Smooth muscle cell (in vitro differentiated cells): ENCODE measurements around the gene B3GNT8. TPM values are rescaled to one million over a fixed set of nuclear protein-coding genes. Genes with fewer than 3 reads are reported as not detected.
"Not testable (repeated sequence)": the region's sequence is repeated elsewhere in the genome, so short reads cannot be mapped to it uniquely, and the experiment has no call there.

ENCODE experiments used
- DNase-seq: peaks from one replicate; lab custom pipeline; 2025; ENCODE audit not compliant: unreplicated experiment; lab: John Stamatoyannopoulos, UW
- H2AFZ ChIP-seq: fragments of 200-600 bp; sonication (generic); 2 replicates; pipeline ENCODE4 v1.6.0; 2016; ENCODE audit warnings: antibody characterized with exemption, low read depth, mild to moderate bottlenecking
- H3F3A ChIP-seq: fragments of 200-600 bp; sonication (generic); 2 replicates; pipeline ENCODE4 v1.6.0; 2017; ENCODE audit warnings: antibody characterized with exemption, low read depth
- H3K27ac ChIP-seq: fragments of 200-600 bp; sonication (generic); 2 replicates; pipeline ENCODE4 v1.5.1; 2016; ENCODE audit warnings: low read depth, mild to moderate bottlenecking
- H3K27me3 ChIP-seq: fragments of 200-600 bp; sonication (generic); 2 replicates; pipeline ENCODE4 v1.6.1; 2016; ENCODE audit warnings: low read depth, mild to moderate bottlenecking
- H3K36me3 ChIP-seq: fragments of 200-600 bp; sonication (generic); 2 replicates; pipeline ENCODE4 v1.5.1; 2016; ENCODE audit warnings: low read depth
- H3K4me1 ChIP-seq: fragments of 200-600 bp; sonication (generic); 2 replicates; pipeline ENCODE4 v1.5.1; 2016; ENCODE audit warnings: low read depth
- H3K4me2 ChIP-seq: fragments of 200-600 bp; sonication (generic); 2 replicates; pipeline ENCODE4 v1.6.0; 2016; ENCODE audit warnings: mild to moderate bottlenecking
- H3K4me3 ChIP-seq: fragments of 200-600 bp; sonication (generic); 2 replicates; pipeline ENCODE4 v1.5.1; 2016; ENCODE audit warnings: mild to moderate bottlenecking
- H3K79me2 ChIP-seq: fragments of 200-600 bp; sonication (generic); 2 replicates; pipeline ENCODE4 v1.6.0; 2016; ENCODE audit warnings: low read depth, mild to moderate bottlenecking
- H3K9ac ChIP-seq: fragments of 200-600 bp; sonication (generic); 2 replicates; pipeline ENCODE4 v1.6.0; 2016; ENCODE audit warnings: low read depth
- H3K9me3 ChIP-seq: fragments of 200-600 bp; sonication (generic); replicated peaks from 2 replicates; pipeline ENCODE4 v1.5.1; 2016; ENCODE audit warnings: low read depth
- H4K20me1 ChIP-seq: fragments of 200-600 bp; sonication (generic); 2 replicates; pipeline ENCODE4 v1.6.0; 2016; ENCODE audit warnings: low read depth
- WGBS: methylation state at CpG from one replicate; pipeline ENCODE4 v1.1.7; 2016; ENCODE audit warnings: low lambda C conversion rate; 5-methylcytosine and 5-hydroxymethylcytosine counted together
- polyA plus RNA-seq: library from polyadenylated mRNA; unstranded; fragments of >200 nt; fragmentation: Nextera tagmentation; extraction: Ambion mirVana; gene quantifications from 2 replicates; pipeline ENCODE4 v1.2.1, GENCODE V29; 2016
- total RNA-seq: library from RNA; depleted of rRNA; stranded (reverse); fragments of >200 nt; gene quantifications from 2 replicates; pipeline ENCODE4 v1.2.3, GENCODE V29; 2014
- TF ChIP-seq, protein P1 (sequence below): fragments of 200-600 bp; sonication (generic); IDR thresholded peaks from 2 replicates; pipeline ENCODE4 v1.5.1; 2017; ENCODE audit warnings: borderline replicate concordance, mild to moderate bottlenecking, antibody characterized with exemption; ENCODE audit not compliant: insufficient read depth, poor library complexity, severe bottlenecking

The B3GNT8 gene
- total and polyA plus RNA-seq, 2 experiments from 2014 or later = 0.85 to 1.7 TPM

DNA sequence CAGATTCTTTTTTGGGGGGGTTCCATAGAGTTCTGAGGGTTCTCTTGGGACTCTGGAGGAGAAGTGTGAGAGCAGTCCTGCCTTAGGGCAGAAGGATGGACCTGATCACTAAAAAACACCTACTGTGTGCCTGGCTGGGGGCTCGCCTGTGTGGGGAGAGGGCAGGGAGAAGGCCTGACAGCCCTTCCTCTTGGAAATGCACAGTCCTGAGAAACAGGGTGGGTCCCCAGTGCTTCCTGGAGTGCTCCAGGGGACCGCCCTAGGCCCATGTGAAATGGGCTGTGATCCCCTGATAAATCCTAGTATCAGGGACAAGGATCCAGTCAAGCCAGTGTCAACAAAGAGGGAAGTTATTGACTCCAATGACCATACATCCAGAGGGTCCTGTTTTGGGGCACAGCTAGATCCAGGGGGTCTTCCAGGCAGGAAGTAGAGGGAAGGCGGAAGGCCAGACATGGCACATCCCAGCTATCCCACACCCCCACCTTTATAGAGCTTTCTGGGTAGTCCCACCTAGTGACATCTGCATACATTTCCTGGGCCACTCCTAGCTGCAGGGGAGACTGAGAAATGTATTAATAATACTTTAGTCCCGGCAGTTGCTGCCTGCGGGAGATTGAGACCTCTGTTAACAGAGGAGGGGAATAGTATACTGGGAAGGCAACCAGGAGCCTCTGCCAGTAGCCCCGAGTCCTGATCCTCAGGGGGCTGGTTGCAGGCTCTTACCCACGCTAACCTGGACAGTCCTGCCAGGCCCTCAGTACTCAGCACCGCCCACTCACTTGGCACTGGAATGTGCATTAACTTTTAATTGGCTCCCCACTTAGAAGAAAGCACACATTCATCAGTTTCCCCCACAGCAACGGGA lies 15.8 kb downstream of the B3GNT8 start:
- H3K79me2 ChIP-seq = no peaks in the 10 kb centered on the region
- no peak overlapping the region for H3K27ac ChIP-seq
- no peak overlapping the region for H3K4me3 ChIP-seq
- H3K27me3 ChIP-seq = no peaks in the 10 kb centered on the region
- H3K36me3 ChIP-seq = no peaks in the 10 kb centered on the region
- H2AFZ ChIP-seq = no peak overlapping the region
- H3K9ac ChIP-seq = no peak overlapping the region
- no peaks in the 10 kb centered on the region for H3K4me1 ChIP-seq
- H4K20me1 ChIP-seq = peaks cover 16% of the 10 kb centered on the region
- H3K4me2 ChIP-seq = no peak overlapping the region
- H3F3A ChIP-seq = no peaks in the 10 kb centered on the region
- 88% methylated on average over 9 of the region's 9 CpGs for WGBS
- TF ChIP-seq, protein P1, sequence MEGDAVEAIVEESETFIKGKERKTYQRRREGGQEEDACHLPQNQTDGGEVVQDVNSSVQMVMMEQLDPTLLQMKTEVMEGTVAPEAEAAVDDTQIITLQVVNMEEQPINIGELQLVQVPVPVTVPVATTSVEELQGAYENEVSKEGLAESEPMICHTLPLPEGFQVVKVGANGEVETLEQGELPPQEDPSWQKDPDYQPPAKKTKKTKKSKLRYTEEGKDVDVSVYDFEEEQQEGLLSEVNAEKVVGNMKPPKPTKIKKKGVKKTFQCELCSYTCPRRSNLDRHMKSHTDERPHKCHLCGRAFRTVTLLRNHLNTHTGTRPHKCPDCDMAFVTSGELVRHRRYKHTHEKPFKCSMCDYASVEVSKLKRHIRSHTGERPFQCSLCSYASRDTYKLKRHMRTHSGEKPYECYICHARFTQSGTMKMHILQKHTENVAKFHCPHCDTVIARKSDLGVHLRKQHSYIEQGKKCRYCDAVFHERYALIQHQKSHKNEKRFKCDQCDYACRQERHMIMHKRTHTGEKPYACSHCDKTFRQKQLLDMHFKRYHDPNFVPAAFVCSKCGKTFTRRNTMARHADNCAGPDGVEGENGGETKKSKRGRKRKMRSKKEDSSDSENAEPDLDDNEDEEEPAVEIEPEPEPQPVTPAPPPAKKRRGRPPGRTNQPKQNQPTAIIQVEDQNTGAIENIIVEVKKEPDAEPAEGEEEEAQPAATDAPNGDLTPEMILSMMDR = no peak
- no peaks in the 10 kb centered on the region for H3K9me3 ChIP-seq
- DNase-seq = no peak

DNA sequence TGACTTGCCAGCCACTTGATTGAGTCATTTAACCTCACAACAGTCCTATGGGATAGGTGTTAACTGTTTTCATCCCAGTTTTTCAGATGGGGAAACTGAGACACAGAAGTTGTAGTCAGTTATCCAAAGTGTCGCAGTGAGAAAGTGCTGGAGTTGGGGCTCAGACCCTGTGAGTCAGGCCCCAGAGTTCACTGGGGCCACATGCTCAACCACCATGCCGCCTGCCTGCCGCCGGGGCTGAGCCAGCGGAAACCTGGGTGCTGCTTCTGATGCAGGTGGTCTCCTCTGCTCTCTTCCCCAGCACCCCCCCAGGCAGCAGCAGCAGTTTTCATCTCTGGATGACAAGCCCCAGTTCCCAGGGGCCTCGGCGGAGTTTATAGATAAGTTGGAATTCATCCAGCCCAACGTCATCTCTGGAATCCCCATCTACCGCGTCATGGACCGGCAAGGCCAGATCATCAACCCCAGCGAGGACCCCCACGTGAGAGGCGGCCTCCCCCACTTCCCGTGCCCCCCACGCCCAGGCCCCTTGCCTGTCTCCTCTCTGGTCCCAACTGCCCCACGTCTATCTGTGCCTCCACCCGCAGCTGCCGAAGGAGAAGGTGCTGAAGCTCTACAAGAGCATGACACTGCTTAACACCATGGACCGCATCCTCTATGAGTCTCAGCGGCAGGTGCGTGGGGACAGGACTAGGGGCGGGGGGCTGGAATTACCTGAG lies 16.7 kb downstream of the B3GNT8 start:
- no peak for DNase-seq
- H3K27ac ChIP-seq = no peak overlapping the region
- no peak overlapping the region for H3K9ac ChIP-seq
- no peaks in the 10 kb centered on the region for H3K27me3 ChIP-seq
- H4K20me1 ChIP-seq = peaks cover 16% of the 10 kb centered on the region
- no peaks in the 10 kb centered on the region for H3K79me2 ChIP-seq
- H3K36me3 ChIP-seq = no peaks in the 10 kb centered on the region
- no peaks in the 10 kb centered on the region for H3F3A ChIP-seq
- H2AFZ ChIP-seq = no peak overlapping the region
- 96% methylated on average over 21 of the region's 23 CpGs for WGBS
- no peaks in the 10 kb centered on the region for H3K9me3 ChIP-seq
- H3K4me2 ChIP-seq = no peak overlapping the region
- H3K4me1 ChIP-seq = no peaks in the 10 kb centered on the region
- TF ChIP-seq, protein P1 = no peak
- no peak overlapping the region for H3K4me3 ChIP-seq

DNA sequence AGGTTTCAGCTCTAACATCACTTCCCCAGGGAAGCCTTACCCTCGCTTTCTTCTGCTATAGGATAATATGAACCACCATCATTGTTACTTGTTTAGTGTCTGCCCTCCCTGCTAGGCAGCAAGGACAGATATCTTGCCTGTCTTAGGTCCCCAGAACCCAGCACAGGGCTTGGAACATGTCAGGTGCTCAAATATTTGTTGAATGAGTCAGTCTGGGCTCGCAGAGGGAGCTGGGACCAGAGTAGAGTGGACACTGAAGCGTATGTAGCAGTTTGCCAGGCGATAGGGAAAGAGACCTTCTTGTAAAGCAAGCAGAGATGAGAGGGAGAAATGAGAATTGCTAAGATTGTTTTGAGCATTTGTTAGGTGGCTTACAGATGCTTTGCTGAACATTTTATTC lies 17.9 kb downstream of the B3GNT8 start:
- H3K4me2 ChIP-seq = no peak overlapping the region
- H3K9me3 ChIP-seq = no peaks in the 10 kb centered on the region
- WGBS = 43% methylated on average over 4 of the region's 4 CpGs
- H3F3A ChIP-seq = no peaks in the 10 kb centered on the region
- no peaks in the 10 kb centered on the region for H3K4me1 ChIP-seq
- H3K36me3 ChIP-seq = no peaks in the 10 kb centered on the region
- no peak for DNase-seq
- H2AFZ ChIP-seq = no peak overlapping the region
- peaks cover 16% of the 10 kb centered on the region for H4K20me1 ChIP-seq
- TF ChIP-seq, protein P1 = no peak
- no peaks in the 10 kb centered on the region for H3K27me3 ChIP-seq
- no peak overlapping the region for H3K9ac ChIP-seq
- H3K79me2 ChIP-seq = no peaks in the 10 kb centered on the region
- no peak overlapping the region for H3K4me3 ChIP-seq
- no peak overlapping the region for H3K27ac ChIP-seq

DNA sequence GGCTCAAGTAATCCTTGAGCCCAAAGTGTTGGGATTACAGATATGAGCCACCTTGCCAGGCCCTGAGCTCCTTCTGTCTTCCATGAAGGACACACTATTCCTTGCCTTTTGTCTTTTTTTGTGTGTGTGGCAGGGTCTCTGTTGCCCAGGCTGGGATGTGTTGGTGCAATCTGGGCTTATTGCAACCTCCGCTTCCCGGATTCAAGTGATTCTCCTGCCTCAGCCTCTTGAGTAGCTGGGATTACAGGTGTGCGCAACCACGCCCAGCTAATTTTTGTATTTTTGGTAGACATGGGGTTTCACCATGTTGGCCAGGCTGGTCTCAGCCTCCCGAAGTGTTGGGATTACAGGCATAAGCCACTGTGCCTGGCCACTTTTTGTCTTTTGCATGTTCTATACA lies 18.3 kb downstream of the B3GNT8 start:
- not testable (repeated sequence) for H3K79me2 ChIP-seq, H3K4me2 ChIP-seq, H3F3A ChIP-seq, DNase-seq, H3K4me3 ChIP-seq, H3K27ac ChIP-seq, H3K9me3 ChIP-seq, H2AFZ ChIP-seq, H3K4me1 ChIP-seq, H3K27me3 ChIP-seq, H3K36me3 ChIP-seq, H3K9ac ChIP-seq
- 97% methylated on average over 5 of the region's 5 CpGs for WGBS
- H4K20me1 ChIP-seq = peaks cover 16% of the 10 kb centered on the region
